Cerebellar nuclear complex (tissue), 1 donor: ENCODE data around the gene WDR33.
"Not testable (repeated sequence)": the region's sequence is repeated elsewhere in the genome, so short reads cannot be mapped to it uniquely, and the experiment has no call there.

Experiments used
- DNase-seq, 2 experiments: peaks; one replicate each; lab custom pipeline; 2025; lab: John Stamatoyannopoulos, UW

WDR33 gene

DNA sequence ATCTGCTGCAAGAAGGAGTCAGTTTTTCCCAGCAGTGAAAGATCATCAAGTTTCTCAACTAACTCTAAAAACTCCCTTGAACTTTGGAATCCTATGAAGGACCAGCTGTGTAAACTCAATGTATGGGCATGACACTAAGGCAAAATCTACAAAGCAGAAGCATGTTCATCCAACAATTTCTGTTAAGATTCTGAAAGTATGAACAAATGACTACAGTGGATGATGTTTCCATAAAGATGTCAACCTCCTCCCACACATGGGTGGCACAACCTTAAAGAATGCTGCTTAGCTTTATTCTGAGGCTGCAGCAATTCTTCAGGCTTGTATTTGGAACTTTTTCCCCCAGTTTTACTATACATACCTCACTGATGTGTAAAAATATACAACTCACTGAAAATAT is 47.2 kb downstream of the WDR33 start:
- DNase-seq: no peak

DNA sequence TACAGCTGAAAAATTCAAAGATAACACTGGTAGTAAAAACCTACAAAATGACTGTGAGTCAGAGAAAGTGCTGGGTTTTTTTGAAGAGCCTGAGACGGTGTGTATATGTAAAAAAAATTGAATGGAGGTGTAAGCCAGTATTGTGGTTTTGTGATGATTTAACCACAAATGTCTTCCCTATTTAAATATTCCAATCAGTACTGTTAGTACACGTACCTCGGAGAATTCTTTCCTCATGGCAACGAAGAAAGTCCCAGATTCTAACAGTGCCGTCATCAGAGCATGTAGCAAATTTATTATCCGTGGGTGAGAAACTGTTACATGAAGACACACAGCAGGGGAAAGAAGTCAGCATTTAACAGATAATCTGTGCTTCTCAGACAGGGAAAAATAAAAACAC is 48.1 kb downstream of the WDR33 start:
- DNase-seq: no peak

GRCh38 chr2:127762441-127762840 is 48.5 kb downstream of the WDR33 start:
- no peak for DNase-seq

- DNase-seq: no peak
Measured at GRCh38 chr2:127759931-127760330, 51.0 kb downstream of the WDR33 start.

GRCh38 chr2:127754186-127754585 is 56.8 kb downstream of the WDR33 start:
- no peak for DNase-seq

GRCh38 chr2:127753374-127753773 is 57.6 kb downstream of the WDR33 start:
- no peak for DNase-seq

GRCh38 chr2:127749537-127749936 is 61.4 kb downstream of the WDR33 start:
- not testable (repeated sequence) for DNase-seq

DNA sequence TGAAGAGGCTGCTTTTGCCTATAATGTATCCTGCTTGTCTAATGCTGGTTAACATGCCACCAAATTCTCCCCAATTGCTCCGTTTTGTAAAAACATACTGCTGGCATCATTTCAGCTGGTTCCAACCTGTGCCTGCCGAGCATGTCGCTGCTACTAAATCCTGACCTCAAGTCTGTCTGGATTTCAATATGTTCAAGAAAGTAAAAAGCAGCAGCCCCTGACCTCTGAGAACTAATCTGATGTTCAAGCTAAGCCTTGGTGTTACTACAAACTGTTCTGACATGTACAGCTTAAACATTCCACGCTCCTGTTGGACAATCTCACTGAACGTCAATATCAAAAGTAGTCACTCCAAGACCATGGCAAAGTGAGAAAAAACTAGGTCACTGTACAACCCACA is 63.4 kb downstream of the WDR33 start:
- no peak for DNase-seq

DNA sequence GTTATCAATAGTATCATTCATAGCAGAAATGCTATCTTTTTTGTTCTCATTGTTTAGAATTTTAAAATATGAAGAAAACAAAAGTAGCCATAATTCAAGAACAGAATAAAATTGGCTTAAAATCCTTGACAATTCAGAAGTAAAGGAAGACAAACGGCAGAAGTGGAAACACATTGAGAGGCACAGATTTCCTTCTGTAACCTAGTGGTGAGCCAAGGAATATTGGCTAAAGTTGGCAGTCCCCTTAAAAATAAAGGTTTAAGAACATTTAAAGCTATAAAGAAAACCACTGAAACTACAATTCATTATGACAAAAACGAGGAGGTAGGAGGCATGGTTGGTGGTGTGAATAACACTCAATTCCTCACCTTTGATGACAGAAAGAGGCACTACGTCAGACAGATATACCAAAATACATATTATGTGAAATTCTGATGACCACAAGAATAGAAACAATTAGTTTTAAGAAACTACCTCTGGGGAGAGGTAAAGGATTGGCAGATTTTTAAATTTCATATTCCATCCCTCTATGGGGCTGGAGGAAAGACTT is 67.4 kb downstream of the WDR33 start:
- DNase-seq: no peak

DNA sequence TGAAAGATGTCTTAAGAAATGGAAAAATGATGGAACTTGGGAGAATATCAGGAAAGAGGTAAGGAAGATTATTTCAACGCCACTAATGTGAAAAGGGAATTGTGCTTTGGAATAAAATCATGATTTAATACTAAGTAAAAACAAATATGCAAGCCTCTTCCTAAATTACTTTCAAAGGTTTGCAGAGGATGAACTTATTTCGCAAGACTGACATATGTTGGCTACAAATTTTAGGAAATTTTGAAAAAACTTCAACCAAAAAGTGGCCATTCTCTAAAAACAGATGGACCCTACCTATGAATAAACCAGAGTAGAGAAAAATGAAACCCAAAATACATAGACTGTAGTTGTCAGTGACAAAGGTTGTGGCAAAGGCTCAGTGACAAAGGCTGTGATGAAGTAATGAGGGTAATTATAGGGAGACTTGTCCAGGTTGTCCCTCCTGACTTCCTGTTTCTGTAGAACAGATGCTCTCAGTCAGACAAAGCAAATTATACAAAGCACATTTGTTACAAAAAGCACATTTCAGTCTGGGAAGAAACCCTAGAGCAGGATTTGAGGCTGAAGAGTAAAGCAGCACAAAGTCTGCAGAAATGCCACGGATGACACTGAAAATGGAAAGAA is 70.2 kb downstream of the WDR33 start:
- no peak for DNase-seq

DNA sequence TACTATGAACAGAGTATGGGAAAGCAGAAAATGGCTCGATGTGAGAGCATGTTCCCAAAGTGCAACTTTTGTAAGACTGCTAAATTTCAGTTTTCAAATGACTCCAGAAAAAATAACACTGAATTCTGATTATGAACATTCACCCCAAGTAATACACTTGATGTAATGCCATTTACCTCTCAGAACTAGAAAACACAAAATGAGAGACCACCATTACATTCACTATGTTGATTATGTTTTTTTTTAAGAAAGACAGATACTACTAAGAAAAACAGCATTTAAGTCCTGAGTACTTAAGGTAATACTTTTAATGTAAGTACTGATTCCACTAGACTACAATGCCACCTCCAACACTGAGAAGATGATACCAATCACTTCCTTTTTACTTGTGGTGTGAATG is 71.2 kb downstream of the WDR33 start:
- DNase-seq: no peak

- DNase-seq: no peak
Measured at GRCh38 chr2:127737892-127738291, 73.1 kb downstream of the WDR33 start.

- DNase-seq: no peak
Measured at GRCh38 chr2:127735537-127736399, 75.2 kb downstream of the WDR33 start.

- DNase-seq: no peak
Measured at GRCh38 chr2:127735044-127735443, 75.9 kb downstream of the WDR33 start.

- no peak for DNase-seq
Measured at GRCh38 chr2:127733816-127734537, 77.0 kb downstream of the WDR33 start.

- DNase-seq: no peak
Measured at GRCh38 chr2:127733113-127733815, 77.7 kb downstream of the WDR33 start.

GRCh38 chr2:127726158-127726880 is 84.7 kb downstream of the WDR33 start:
- DNase-seq: no peak

DNA sequence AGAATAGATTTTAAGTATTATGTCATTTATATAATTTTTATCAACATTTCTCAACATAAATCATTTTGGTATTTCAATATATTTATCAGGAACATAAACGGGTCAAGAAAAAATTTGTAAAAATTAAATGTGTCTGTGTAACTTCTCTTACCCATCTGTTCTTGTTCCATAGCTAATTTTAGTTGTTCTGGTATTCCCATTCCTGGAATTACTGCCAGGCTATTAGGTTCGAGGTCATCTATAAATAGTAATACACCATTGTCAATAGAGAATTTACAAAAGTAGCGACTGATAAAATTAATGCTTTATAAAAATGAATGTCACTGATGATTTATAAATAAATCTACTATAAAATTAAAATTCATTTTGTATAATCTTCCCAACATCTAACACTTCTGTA is 88.2 kb downstream of the WDR33 start:
- DNase-seq: no peak

DNA sequence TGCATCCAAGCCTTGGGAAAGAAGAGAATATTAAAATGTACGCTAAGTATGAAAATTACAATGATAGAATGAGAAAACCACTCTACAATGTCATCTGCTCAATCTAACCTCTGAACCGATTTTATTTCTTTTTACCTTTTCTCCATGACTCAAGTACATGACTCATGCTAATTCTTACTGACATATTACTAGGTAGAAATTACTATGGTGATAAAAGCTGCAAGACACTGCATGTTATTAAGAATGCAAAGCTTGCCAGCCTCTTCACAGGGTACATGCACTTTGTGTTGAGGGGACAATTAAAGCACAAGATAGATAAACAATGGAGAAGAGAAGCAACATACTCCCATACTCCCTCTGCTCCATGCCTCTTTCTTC is 89.0 kb downstream of the WDR33 start:
- no peak for DNase-seq

GRCh38 chr2:127721311-127721977 is 89.5 kb downstream of the WDR33 start:
- DNase-seq: no peak
